Stimulated activated naive B cell treated with anti-CD40 and anti-IgM and Interleukin-4, amounts not matched to agents 10 μg/mL and 1 μg/mL and 100 μg/mL, for 72 hours (primary cell): Measurements from ENCODE around the gene C2CD5.
A peak's percentile ranks its signal among the peaks of the same experiment; 100 is the strongest.
"Not testable (repeated sequence)": the region's sequence is repeated elsewhere in the genome, so short reads cannot be mapped to it uniquely, and the experiment has no call there.

Source experiments
- ATAC-seq, 2 donors: fragments of 150-1000 bp; cut with Tn5 transposase; replicated peaks; 2 replicates each; pipeline ENCODE4 v1.10.0; 2021; ENCODE audit warnings: moderate library complexity in 1 of 2
- DNase-seq: peaks from one replicate; pipeline ENCODE4 v3.0.0; 2021
- H3K27ac Mint-ChIP-seq: one replicate; pipeline ENCODE4 v1.8.0; 2022; ENCODE audit warnings: mild to moderate bottlenecking, mixed read lengths
- H3K27me3 Mint-ChIP-seq, 2 donors: one replicate each; pipeline ENCODE4 v1.8.0; 2022; ENCODE audit warnings: mixed read lengths in 2 of 2
- H3K36me3 Mint-ChIP-seq, 2 donors: one replicate each; pipeline ENCODE4 v1.8.0; 2022; ENCODE audit warnings: mixed read lengths in 2 of 2, mild to moderate bottlenecking in 1 of 2
- H3K4me1 Mint-ChIP-seq, 2 donors: one replicate each; pipeline ENCODE4 v1.8.0; 2022; ENCODE audit warnings: mixed read lengths in 2 of 2, mild to moderate bottlenecking in 1 of 2
- H3K4me3 Mint-ChIP-seq, 2 donors: one replicate each; pipeline ENCODE4 v1.8.0; 2022; ENCODE audit warnings: mild to moderate bottlenecking in 2 of 2, mixed read lengths in 2 of 2, moderate library complexity in 1 of 2
- H3K9me3 Mint-ChIP-seq, 2 donors: one replicate each; pipeline ENCODE4 v1.8.0; 2022; ENCODE audit warnings: mixed read lengths in 2 of 2, mild to moderate bottlenecking in 1 of 2

The C2CD5 gene

DNA sequence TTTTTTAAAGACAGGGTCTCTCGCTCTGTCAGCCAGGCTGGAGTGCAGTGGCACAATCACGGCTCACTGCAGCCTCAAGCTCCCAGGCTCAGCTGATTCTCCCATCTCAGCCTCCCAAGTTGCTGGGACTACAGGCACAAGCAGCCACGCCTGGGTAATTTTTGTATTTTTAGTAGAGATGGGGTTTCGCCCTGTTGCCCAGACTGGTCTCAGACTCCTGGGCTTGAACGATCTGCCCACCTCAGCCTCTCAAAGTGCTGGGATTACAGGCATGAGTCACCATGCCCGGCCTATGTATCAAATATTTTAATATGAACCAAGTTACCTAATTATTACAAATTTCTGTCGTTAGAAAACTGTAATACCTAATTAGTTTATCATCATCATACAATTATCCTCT is 63.5 kb downstream of the C2CD5 start:
- H3K27me3 Mint-ChIP-seq, H3K27ac Mint-ChIP-seq, H3K4me3 Mint-ChIP-seq, H3K4me1 Mint-ChIP-seq, ATAC-seq, H3K9me3 Mint-ChIP-seq, DNase-seq: not testable (repeated sequence)
- peaks cover 22 to 29% of the 10 kb centered on the region in 2 donors for H3K36me3 Mint-ChIP-seq

GRCh38 chr12:22480016-22480415 is 64.3 kb downstream of the C2CD5 start:
- no peak overlapping the region for H3K27ac Mint-ChIP-seq
- no peaks in the 10 kb centered on the region for H3K9me3 Mint-ChIP-seq
- H3K4me1 Mint-ChIP-seq: peaks cover 5% of the 10 kb centered on the region in 2 donors
- H3K4me3 Mint-ChIP-seq: no peak overlapping the region
- H3K27me3 Mint-ChIP-seq: no peaks in the 10 kb centered on the region
- ATAC-seq (no peak), DNase-seq (no peak)
- peaks cover 22 to 29% of the 10 kb centered on the region in 2 donors for H3K36me3 Mint-ChIP-seq

DNA sequence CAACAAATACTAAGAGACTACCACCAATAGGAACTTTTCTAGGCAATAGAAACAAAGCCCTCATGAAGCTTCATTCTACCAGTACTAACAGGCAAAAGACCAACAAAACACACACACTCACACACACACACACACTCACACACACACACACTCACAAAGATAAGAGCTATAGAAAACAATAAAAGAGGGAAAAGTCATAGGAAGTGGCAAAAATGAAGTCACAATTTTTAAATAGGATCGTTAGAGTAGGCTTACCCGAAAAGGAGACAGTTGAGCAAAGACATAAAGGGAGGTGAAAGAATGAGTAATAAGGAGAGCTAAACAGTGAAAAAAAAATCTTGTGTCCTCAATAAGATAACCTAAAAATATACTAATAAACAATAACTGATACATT is 66.5 kb downstream of the C2CD5 start:
- DNase-seq: no peak
- peaks cover 0 to 2% of the 10 kb centered on the region in 2 donors for H3K9me3 Mint-ChIP-seq
- peaks cover 11 to 17% of the 10 kb centered on the region in 2 donors for H3K4me1 Mint-ChIP-seq
- no peak overlapping the region for H3K4me3 Mint-ChIP-seq
- peaks cover 26 to 33% of the 10 kb centered on the region in 2 donors for H3K36me3 Mint-ChIP-seq
- H3K27me3 Mint-ChIP-seq: no peaks in the 10 kb centered on the region
- ATAC-seq: no peak
- H3K27ac Mint-ChIP-seq: no peak overlapping the region

DNA sequence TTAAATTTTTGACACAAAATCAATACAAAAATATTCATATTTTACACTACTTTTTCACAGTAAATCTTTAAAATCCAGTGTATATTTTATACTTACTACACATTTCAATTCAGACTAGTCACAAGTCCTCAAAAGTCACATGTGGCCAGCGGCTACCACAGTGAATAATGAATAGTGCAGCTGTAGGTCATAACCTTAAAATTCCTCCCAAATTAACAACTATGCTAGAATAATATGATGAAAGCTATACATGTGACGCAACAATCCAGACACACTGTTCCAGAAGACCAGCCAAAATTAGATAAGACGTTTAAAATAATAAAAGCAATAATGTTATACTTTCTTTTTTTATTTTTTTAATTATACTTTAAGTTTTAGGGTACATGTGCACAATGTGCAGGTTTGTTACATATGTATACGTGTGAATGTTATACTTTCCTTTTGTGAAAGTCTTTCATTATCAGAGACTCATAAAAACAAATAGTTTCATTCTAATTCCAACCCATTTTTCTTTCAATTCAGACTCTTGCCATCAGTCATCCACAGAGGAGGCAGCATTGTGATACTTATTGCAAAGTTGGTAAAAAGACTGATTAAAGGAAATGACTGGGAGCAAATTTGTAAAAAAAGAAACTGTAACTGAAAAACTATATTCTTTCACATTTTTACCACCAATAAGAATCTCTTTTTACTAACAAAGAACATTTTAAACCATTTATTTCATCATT is 67.0 kb downstream of the C2CD5 start:
- Mint-ChIP-seq H3K27ac (no peak overlapping the region), H3K27me3 (no peaks in the 10 kb centered on the region), H3K4me3 (no peak overlapping the region), H3K4me1 (peaks cover 11 to 17% of the 10 kb centered on the region in 2 donors), H3K9me3 (peaks cover 0 to 2% of the 10 kb centered on the region in 2 donors), H3K36me3 (peaks cover 26 to 33% of the 10 kb centered on the region in 2 donors)
- no peak for DNase-seq
- no peak for ATAC-seq

- no peaks in the 10 kb centered on the region for H3K27me3 Mint-ChIP-seq
- ATAC-seq: no peak
- peaks cover 0 to 2% of the 10 kb centered on the region in 2 donors for H3K9me3 Mint-ChIP-seq
- no peak overlapping the region for H3K27ac Mint-ChIP-seq
- peaks cover 19 to 31% of the 10 kb centered on the region in 2 donors for H3K36me3 Mint-ChIP-seq
- peaks cover 9 to 17% of the 10 kb centered on the region in 2 donors for H3K4me1 Mint-ChIP-seq
- no peak overlapping the region for H3K4me3 Mint-ChIP-seq
- DNase-seq: no peak
Observed at GRCh38 chr12:22476133-22476532, 68.2 kb downstream of the C2CD5 start.

GRCh38 chr12:22474970-22475720 is 69.2 kb downstream of the C2CD5 start:
- Mint-ChIP-seq H3K9me3 (peaks cover 0 to 2% of the 10 kb centered on the region in 2 donors), H3K4me1 (peaks cover 7 to 14% of the 10 kb centered on the region in 2 donors), H3K27ac (no peak overlapping the region), H3K27me3 (no peaks in the 10 kb centered on the region), H3K36me3 (peaks cover 22 to 34% of the 10 kb centered on the region in 2 donors), H3K4me3 (no peak overlapping the region)
- ATAC-seq (no peak), DNase-seq (no peak)

DNA sequence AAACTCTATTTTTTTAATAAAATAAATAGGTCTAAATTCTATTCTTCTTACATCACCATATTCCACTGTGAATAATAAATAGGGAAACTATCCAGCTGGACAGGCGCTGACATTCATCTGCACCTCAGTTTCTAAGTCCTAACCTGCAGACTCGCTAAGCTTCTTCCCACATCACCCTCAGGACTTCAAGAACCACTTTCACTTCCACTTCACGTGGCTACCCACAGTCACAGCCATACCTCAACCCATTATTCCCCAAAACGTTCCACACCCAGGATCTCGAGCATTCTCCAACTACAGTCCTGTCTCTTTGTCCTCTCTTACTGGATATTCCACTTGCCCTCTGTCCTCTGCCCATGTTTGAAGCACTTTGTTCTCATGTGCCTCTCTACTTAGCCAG is 71.1 kb downstream of the C2CD5 start:
- H3K9me3 Mint-ChIP-seq: peaks cover 0 to 2% of the 10 kb centered on the region in 2 donors
- ATAC-seq (peak; percentile 51 to 65), DNase-seq (no peak)
- peak overlapping the region; percentile 4 for H3K4me3 Mint-ChIP-seq
- H3K27me3 Mint-ChIP-seq: no peaks in the 10 kb centered on the region
- H3K27ac Mint-ChIP-seq: no peak overlapping the region
- H3K4me1 Mint-ChIP-seq: peaks cover 7 to 12% of the 10 kb centered on the region in 2 donors
- peaks cover 25 to 33% of the 10 kb centered on the region in 2 donors for H3K36me3 Mint-ChIP-seq

GRCh38 chr12:22467190-22467589 is 77.2 kb downstream of the C2CD5 start:
- DNase-seq (no peak), ATAC-seq (no peak)
- Mint-ChIP-seq H3K27ac (no peak overlapping the region), H3K4me1 (no peaks in the 10 kb centered on the region), H3K9me3 (no peaks in the 10 kb centered on the region), H3K36me3 (peaks cover 19 to 27% of the 10 kb centered on the region in 2 donors), H3K27me3 (no peaks in the 10 kb centered on the region), H3K4me3 (no peak overlapping the region)

- ATAC-seq: no peak
- no peak overlapping the region for H3K4me3 Mint-ChIP-seq
- peaks cover 12 to 22% of the 10 kb centered on the region in 2 donors for H3K36me3 Mint-ChIP-seq
- no peaks in the 10 kb centered on the region for H3K9me3 Mint-ChIP-seq
- no peak overlapping the region for H3K27ac Mint-ChIP-seq
- H3K27me3 Mint-ChIP-seq: no peaks in the 10 kb centered on the region
- peaks cover 3% of the 10 kb centered on the region in 2 donors for H3K4me1 Mint-ChIP-seq
- no peak for DNase-seq
Observed at GRCh38 chr12:22463306-22463705, 81.0 kb downstream of the C2CD5 start.

DNA sequence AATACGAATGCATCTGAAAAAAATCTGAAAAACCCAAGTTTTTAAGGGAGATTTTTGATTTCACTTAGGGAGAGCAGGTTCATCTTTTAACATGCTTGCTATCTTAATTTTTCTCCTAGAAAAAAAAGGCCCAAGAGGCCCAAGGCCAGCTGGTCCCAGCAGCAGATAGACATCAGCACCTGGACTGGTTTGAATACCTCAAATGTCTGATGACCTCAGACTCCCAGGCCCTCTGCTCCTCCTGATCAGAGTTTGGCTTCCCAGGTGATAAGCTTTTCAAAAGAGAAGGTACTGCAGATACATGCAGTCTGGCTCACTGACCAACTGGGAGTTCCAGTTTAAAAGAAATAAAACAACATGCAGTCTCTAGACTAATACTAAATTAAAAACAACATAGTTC is 82.6 kb downstream of the C2CD5 start:
- no peaks in the 10 kb centered on the region for H3K9me3 Mint-ChIP-seq
- H3K36me3 Mint-ChIP-seq: peaks cover 12 to 20% of the 10 kb centered on the region in 2 donors
- H3K4me3 Mint-ChIP-seq: no peak overlapping the region
- peaks cover 5 to 12% of the 10 kb centered on the region in 2 donors for H3K4me1 Mint-ChIP-seq
- no peak overlapping the region for H3K27ac Mint-ChIP-seq
- DNase-seq (no peak), ATAC-seq (no peak)
- H3K27me3 Mint-ChIP-seq: no peaks in the 10 kb centered on the region

- no peaks in the 10 kb centered on the region for H3K9me3 Mint-ChIP-seq
- peaks cover 12 to 17% of the 10 kb centered on the region in 2 donors for H3K36me3 Mint-ChIP-seq
- no peak overlapping the region for H3K4me3 Mint-ChIP-seq
- H3K27me3 Mint-ChIP-seq: no peaks in the 10 kb centered on the region
- ATAC-seq (peak; percentile 31 to 62), DNase-seq (no peak)
- H3K4me1 Mint-ChIP-seq: peaks cover 5 to 12% of the 10 kb centered on the region in 2 donors
- H3K27ac Mint-ChIP-seq: no peak overlapping the region
Observed at GRCh38 chr12:22459838-22460490, 84.4 kb downstream of the C2CD5 start.

GRCh38 chr12:22458298-22458937 is 85.9 kb downstream of the C2CD5 start:
- H3K9me3 Mint-ChIP-seq: no peaks in the 10 kb centered on the region
- H3K4me1 Mint-ChIP-seq: peaks cover 5 to 12% of the 10 kb centered on the region in 2 donors
- H3K27me3 Mint-ChIP-seq: no peaks in the 10 kb centered on the region
- ATAC-seq: no peak
- H3K27ac Mint-ChIP-seq: no peak overlapping the region
- H3K36me3 Mint-ChIP-seq: peaks cover 12 to 14% of the 10 kb centered on the region in 2 donors
- no peak for DNase-seq
- H3K4me3 Mint-ChIP-seq: no peak overlapping the region

- Mint-ChIP-seq H3K4me1 (peaks cover 5 to 12% of the 10 kb centered on the region in 2 donors), H3K27me3 (no peaks in the 10 kb centered on the region), H3K27ac (no peak overlapping the region), H3K4me3 (no peak overlapping the region), H3K9me3 (no peaks in the 10 kb centered on the region), H3K36me3 (peaks cover 12 to 14% of the 10 kb centered on the region in 2 donors)
- DNase-seq: no peak
- ATAC-seq: no peak
Observed at GRCh38 chr12:22457085-22457484, 87.3 kb downstream of the C2CD5 start.

- Mint-ChIP-seq H3K9me3 (no peaks in the 10 kb centered on the region), H3K27me3 (no peaks in the 10 kb centered on the region), H3K4me3 (no peak overlapping the region), H3K27ac (no peak overlapping the region), H3K4me1 (peaks cover 5 to 10% of the 10 kb centered on the region in 2 donors), H3K36me3 (peaks cover 10 to 17% of the 10 kb centered on the region in 2 donors)
- DNase-seq (no peak), ATAC-seq (no peak)
Observed at GRCh38 chr12:22453511-22453910, 90.8 kb downstream of the C2CD5 start.
